Measurements from ENCODE around the gene FGFR4.

The FGFR4 gene

DNA sequence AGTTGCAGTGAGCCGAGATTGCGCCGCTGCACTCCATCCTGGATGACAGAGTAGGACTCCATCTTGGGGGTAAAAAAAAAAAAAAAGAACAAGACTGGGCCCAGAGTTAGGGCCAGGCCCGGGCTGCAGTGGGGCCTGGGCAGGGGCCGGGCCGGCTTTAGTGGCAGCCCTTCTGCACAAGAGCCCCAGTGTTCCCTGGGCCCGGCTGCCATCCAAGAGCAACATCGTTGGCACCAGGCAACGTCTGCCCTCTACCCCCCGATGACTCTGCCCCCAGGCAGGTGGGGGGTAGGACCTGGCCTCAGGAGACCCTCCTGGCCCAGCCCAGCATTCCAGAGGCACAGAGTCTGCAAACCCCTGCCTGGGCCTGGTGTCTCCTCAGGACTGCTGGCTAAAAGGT is 4.9 kb upstream of the FGFR4 start:
- DNase-seq (ENCODE audit: low read depth): no peak
- TF ChIP-seq, protein P1, sequence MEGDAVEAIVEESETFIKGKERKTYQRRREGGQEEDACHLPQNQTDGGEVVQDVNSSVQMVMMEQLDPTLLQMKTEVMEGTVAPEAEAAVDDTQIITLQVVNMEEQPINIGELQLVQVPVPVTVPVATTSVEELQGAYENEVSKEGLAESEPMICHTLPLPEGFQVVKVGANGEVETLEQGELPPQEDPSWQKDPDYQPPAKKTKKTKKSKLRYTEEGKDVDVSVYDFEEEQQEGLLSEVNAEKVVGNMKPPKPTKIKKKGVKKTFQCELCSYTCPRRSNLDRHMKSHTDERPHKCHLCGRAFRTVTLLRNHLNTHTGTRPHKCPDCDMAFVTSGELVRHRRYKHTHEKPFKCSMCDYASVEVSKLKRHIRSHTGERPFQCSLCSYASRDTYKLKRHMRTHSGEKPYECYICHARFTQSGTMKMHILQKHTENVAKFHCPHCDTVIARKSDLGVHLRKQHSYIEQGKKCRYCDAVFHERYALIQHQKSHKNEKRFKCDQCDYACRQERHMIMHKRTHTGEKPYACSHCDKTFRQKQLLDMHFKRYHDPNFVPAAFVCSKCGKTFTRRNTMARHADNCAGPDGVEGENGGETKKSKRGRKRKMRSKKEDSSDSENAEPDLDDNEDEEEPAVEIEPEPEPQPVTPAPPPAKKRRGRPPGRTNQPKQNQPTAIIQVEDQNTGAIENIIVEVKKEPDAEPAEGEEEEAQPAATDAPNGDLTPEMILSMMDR (conservative IDR thresholded peaks at IDR 0.05; ENCODE audit: control insufficient read depth, insufficient read depth, low read depth, low read length): no peak
- H3K4me3 ChIP-seq (ENCODE audit: control insufficient read depth, low read depth, low read length): no peak overlapping the region

DNA sequence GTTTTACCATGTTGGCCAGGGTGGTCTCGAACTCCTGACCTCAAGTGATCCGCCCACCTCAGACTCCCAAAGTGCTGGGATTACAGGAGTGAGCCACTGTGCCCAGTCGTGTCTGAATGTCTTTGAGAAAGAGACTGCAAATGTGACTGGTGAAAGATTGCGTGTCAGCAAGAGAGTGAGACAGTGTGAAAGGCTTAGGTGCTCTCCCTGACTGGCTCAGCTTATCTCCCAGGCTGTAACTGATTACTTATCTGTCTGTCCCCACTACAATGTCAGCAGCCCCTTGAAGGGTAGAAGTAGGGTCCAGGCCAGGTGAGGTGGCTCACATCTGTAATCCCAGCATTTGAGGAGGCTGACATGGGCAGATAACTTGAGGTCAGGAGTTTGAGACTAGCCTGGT is 3.4 kb upstream of the FGFR4 start:
- DNase-seq (ENCODE audit: low read depth): no peak
- TF ChIP-seq, protein P1 (conservative IDR thresholded peaks at IDR 0.05; ENCODE audit: control insufficient read depth, insufficient read depth, low read depth, low read length): no peak
- no peak overlapping the region for H3K4me3 ChIP-seq (ENCODE audit: control insufficient read depth, low read depth, low read length)

DNA sequence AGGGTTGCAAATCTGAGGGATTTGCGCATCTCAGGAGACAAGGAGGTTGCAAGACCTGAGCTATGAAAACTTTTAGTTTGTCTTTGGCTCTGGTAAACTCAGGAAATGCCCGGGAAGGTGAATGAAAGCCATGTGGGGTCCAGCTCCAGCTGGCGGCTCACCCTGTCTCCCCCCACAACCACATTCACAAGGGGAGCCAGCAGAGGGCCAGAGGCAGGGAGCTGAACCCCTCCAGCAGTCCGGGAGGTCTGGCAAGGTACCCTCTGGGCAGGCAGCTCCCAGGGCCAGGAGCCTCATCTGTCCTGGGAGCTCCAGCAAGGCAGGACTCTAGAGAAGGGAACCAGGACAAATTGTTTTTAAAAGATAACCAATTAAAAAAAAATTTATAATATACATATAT is 2.5 kb upstream of the FGFR4 start:
- TF ChIP-seq, protein P1 (conservative IDR thresholded peaks at IDR 0.05; ENCODE audit: control insufficient read depth, insufficient read depth, low read depth, low read length): no peak
- H3K4me3 ChIP-seq (ENCODE audit: control insufficient read depth, low read depth, low read length): no peak overlapping the region
- DNase-seq (ENCODE audit: low read depth): no peak

DNA sequence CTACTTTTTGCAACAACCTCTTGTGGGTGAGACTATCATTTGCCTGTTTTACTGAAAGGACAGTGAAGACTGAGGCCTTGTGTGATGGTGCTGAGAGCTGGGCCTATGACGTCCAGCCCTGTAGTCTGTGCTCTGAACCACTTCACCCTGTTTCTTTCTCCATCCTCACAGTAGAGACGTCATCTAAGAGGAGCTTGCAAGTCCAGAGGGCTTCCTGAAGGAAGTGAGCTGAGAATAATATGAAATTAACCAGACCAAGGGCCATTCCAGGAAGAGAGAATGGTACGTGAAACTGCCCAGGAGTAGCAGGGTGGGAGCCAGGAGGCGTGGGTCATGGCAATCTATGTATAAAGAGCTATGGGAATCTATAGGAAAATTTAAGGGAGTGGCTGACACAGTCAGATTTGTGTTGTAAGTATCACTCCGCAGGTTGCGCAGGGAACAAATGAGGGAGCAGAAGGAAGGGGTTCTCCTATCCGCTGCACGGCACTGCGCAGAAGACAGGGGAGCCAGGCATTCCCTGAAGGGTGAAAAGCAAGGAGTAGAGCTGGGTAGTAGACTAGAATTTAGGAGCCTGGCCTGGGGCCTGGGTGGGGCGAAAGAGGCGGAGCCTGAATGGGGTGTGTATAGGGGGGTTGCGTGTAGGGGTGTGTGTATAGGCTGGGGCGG is 596 bp upstream of the FGFR4 start:
- H3K4me3 ChIP-seq (ENCODE audit: control insufficient read depth, low read depth, low read length): no peak overlapping the region
- peak; percentile 18 for DNase-seq (ENCODE audit: low read depth)
- TF ChIP-seq, protein P1 (conservative IDR thresholded peaks at IDR 0.05; ENCODE audit: control insufficient read depth, insufficient read depth, low read depth, low read length): no peak

DNA sequence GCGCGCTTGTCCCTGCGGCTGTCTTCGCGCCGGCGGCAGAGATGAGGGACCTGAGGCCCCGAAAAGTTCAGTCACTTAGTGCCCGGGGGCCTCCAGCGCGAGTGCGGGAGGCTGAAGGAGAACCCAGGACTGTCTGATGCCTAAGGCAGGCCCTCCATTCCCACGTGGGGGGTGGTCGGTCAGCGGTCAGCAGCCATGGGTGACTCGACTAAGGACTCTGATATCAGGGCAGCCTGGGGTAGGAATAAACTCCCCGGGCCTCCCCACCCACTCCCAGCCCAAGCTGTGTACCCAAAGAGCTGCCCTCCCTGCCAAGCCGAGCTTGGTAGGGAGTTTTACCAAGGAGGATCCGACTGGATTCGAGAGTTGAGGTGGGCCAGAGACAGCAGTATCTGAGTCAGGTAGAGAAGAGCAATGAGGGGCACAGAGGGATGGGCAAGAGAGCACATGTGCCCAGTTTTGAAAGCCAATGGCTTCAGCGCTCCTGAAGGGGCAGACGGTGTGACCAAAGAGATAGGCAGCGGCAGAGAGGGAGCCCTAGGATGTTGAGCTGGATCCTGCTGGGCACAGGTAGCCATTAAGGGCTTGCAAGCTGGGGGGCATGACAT is 787 bp downstream of the FGFR4 start:
- H3K4me3 ChIP-seq (ENCODE audit: control insufficient read depth, low read depth, low read length): no peak overlapping the region
- DNase-seq (ENCODE audit: low read depth): no peak
- TF ChIP-seq, protein P1 (conservative IDR thresholded peaks at IDR 0.05; ENCODE audit: control insufficient read depth, insufficient read depth, low read depth, low read length): no peak

DNA sequence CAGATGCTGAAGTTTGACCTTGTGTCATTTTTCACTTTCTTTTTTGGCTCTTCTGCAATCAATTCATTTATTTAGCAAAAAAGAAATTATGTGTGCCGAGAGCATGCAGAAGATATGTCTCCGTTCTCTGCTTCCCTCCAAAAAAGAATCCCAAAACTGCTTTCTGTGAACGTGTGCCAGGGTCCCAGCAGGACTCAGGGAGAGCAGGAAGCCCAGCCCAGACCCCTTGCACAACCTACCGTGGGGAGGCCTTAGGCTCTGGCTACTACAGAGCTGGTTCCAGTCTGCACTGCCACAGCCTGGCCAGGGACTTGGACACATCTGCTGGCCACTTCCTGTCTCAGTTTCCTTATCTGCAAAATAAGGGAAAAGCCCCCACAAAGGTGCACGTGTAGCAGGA is 2.4 kb downstream of the FGFR4 start:
- no peak for DNase-seq (ENCODE audit: low read depth)
- H3K4me3 ChIP-seq (ENCODE audit: control insufficient read depth, low read depth, low read length): no peak overlapping the region
- TF ChIP-seq, protein P1 (conservative IDR thresholded peaks at IDR 0.05; ENCODE audit: control insufficient read depth, insufficient read depth, low read depth, low read length): no peak

Data from fibroblast of mammary gland (primary cell).